ENCODE data around the gene ADARB2.
"Not testable (repeated sequence)": the region's sequence is repeated elsewhere in the genome, so short reads cannot be mapped to it uniquely, and the experiment has no call there.

Gene ADARB2

GRCh38 chr10:1401071-1401965 lies 336.0 kb downstream of the ADARB2 start:
- DNase-seq = no peak

GRCh38 chr10:1400101-1401070 lies 336.9 kb downstream of the ADARB2 start:
- DNase-seq = no peak

- DNase-seq = no peak
These were observed 337.8 kb downstream of the ADARB2 start for GRCh38 chr10:1399431-1400100.

- DNase-seq = no peak
These were observed 338.5 kb downstream of the ADARB2 start for GRCh38 chr10:1398626-1399410.

GRCh38 chr10:1398116-1398515 lies 339.2 kb downstream of the ADARB2 start:
- not testable (repeated sequence) for DNase-seq

- no peak for DNase-seq
These were observed 341.1 kb downstream of the ADARB2 start for GRCh38 chr10:1396297-1396635.

- no peak for DNase-seq
These were observed 341.6 kb downstream of the ADARB2 start for GRCh38 chr10:1395481-1396296.

GRCh38 chr10:1395025-1395480 lies 342.3 kb downstream of the ADARB2 start:
- DNase-seq = no peak

GRCh38 chr10:1394155-1394912 lies 343.0 kb downstream of the ADARB2 start:
- DNase-seq = no peak

GRCh38 chr10:1393481-1393880 lies 343.8 kb downstream of the ADARB2 start:
- no peak for DNase-seq

GRCh38 chr10:1392127-1392526 lies 345.2 kb downstream of the ADARB2 start:
- no peak for DNase-seq

- no peak for DNase-seq
These were observed 347.1 kb downstream of the ADARB2 start for GRCh38 chr10:1390200-1390599.

- DNase-seq = no peak
These were observed 353.3 kb downstream of the ADARB2 start for GRCh38 chr10:1384026-1384425.

GRCh38 chr10:1382711-1383110 lies 354.6 kb downstream of the ADARB2 start:
- DNase-seq = no peak

- DNase-seq = no peak
These were observed 356.0 kb downstream of the ADARB2 start for GRCh38 chr10:1381339-1381738.

GRCh38 chr10:1380088-1380671 lies 357.1 kb downstream of the ADARB2 start:
- no peak for DNase-seq

- no peak for DNase-seq
These were observed 357.7 kb downstream of the ADARB2 start for GRCh38 chr10:1379601-1380000.

- DNase-seq = no peak
These were observed 358.9 kb downstream of the ADARB2 start for GRCh38 chr10:1378473-1378872.

GRCh38 chr10:1377740-1378397 lies 359.5 kb downstream of the ADARB2 start:
- no peak for DNase-seq

- no peak for DNase-seq
These were observed 360.1 kb downstream of the ADARB2 start for GRCh38 chr10:1377231-1377630.
